ENCODE measurements around the gene PLXNA4. TPM values are rescaled to one million over a fixed set of nuclear protein-coding genes. Genes with fewer than 3 reads are reported as not detected.

The PLXNA4 gene
- total RNA-seq, 1 experiment from 2014 or later, result not detected

- Histone ChIP-seq H3K9me3 (ENCODE audit: control insufficient read depth in 1 of 2, insufficient read depth in 1 of 2, low read depth in 1 of 2, low read length in 2 of 2) (no peaks in the 10 kb centered on the region), H3K9me2 (ENCODE audit: insufficient read depth) (no peaks in the 10 kb centered on the region), H3K4me2 (ENCODE audit: low read length) (no peak overlapping the region), H3K4me3 (replicated peaks in 1 of 2; ENCODE audit: low read depth in 1 of 2, low read length in 2 of 2) (no peak overlapping the region), H3K9ac (ENCODE audit: low read length) (no peak overlapping the region), H3K27me3 (ENCODE audit: insufficient read depth, low read length) (peaks cover 23% of the 10 kb centered on the region; the same call in 1 of the 2 replicates), H3K36me3 (ENCODE audit: control insufficient read depth in 1 of 2, insufficient read depth in 2 of 2, low read length in 2 of 2) (no peaks in the 10 kb centered on the region), H2AFZ (ENCODE audit: low read depth, low read length, poor library complexity, severe bottlenecking) (no peak overlapping the region), H3K79me2 (ENCODE audit: insufficient read depth, low read length) (no peaks in the 10 kb centered on the region), H4K20me1 (ENCODE audit: insufficient read depth) (no peaks in the 10 kb centered on the region), H3K4me1 (ENCODE audit: control insufficient read depth in 1 of 2, insufficient read depth in 2 of 2, low read length in 2 of 2) (no peaks in the 10 kb centered on the region), H3K27ac (ENCODE audit: low read depth, low read length) (no peak overlapping the region)
- TF ChIP-seq ZBTB33 (IDR thresholded peaks at IDR 0.05; ENCODE audit: extremely low read depth, insufficient replicate concordance, low read length) (no peak), REST (IDR thresholded peaks at IDR 0.05; ENCODE audit: low read depth) (no peak), EZH2 (IDR thresholded peaks at IDR 0.05) (no peak), MAX (IDR thresholded peaks at IDR 0.05) (no peak), CEBPB (IDR thresholded peaks at IDR 0.05; ENCODE audit: low read depth) (no peak), ZFX (IDR thresholded peaks at IDR 0.05) (no peak), EGR1 (IDR thresholded peaks at IDR 0.05; ENCODE audit: low read depth) (no peak), ELF1 (IDR thresholded peaks at IDR 0.05; ENCODE audit: borderline replicate concordance, low read depth) (no peak), JUND (IDR thresholded peaks at IDR 0.05) (no peak), ZNF274 (IDR thresholded peaks at IDR 0.05; ENCODE audit: low read depth, low read length) (no peak)
- DNase-seq (ENCODE audit: low read depth, low spot score), result no peak
- ChIA-PET RAD21 (ENCODE audit: low non-redundant PET in 1 of 2, low total read pairs in 2 of 2, uncharacterized antibody in 2 of 2, unreplicated experiment in 2 of 2) (interaction anchor here in 1 of 2 experiments (1.2 kb wide), 1 partner anchor 263 kb away, joined by 9 read pairs; no protein-coding TSS in a partner anchor), CTCF (interaction anchor here (1.0 to 2.2 kb wide), 9 partner anchors 26 to 1273 kb away, joined by 3 to 21 read pairs (median 5); no protein-coding TSS in a partner anchor), POLR2A (no interaction called here)
- intact Hi-C loops (cut with micrococcal nuclease), result loop anchor here (10.0 kb wide), 1 partner anchor 1433 kb away; no protein-coding TSS in a partner anchor
- BruUV-seq (replicated peaks), result no TSS peak
- no peak for ATAC-seq
These were observed 5.2 kb upstream of the PLXNA4 start for GRCh38 chr7:132581431-132581830.
